ENCODE measurements around the gene GPATCH8.

The GPATCH8 gene

GRCh38 chr17:44451832-44452231, 51.4 kb downstream of the GPATCH8 start:
- DNase-seq (ENCODE audit: low read depth in 3 of 3), result no peak

DNA sequence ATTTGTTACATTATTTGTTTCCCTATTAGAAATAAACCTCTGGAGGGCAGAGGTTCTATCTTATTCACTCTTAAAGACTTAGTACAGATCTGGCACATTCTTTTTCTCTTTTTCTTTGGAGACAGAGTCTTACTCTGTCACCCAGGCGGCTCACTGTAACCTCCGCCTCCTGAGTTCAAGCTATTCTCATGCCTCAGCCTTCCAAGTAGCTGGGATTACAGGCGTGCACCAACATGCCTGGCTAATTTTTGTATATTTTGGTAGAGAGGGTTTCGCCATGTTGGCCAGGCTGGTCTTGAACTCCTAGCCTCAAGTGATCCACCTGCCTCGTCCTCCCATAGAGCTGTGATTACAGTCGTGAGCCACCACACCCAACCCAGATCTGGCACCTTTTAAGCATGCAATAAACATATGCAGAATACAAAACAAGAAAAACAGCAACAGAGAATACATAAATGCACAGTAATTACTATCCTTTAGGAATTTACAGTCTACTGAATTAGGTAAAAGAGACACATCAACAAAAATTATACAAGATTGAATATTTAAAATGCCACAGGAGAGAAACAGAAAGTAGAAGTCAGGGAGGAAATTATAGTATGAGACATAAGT, 52.1 kb downstream of the GPATCH8 start:
- DNase-seq (ENCODE audit: low read depth in 3 of 3), result no peak

- DNase-seq (ENCODE audit: low read depth in 3 of 3), result no peak
Measured at GRCh38 chr17:44448412-44448811, 54.8 kb downstream of the GPATCH8 start.

- no peak for DNase-seq (ENCODE audit: low read depth in 3 of 3)
Measured at GRCh38 chr17:44444735-44445105, 58.5 kb downstream of the GPATCH8 start.

DNA sequence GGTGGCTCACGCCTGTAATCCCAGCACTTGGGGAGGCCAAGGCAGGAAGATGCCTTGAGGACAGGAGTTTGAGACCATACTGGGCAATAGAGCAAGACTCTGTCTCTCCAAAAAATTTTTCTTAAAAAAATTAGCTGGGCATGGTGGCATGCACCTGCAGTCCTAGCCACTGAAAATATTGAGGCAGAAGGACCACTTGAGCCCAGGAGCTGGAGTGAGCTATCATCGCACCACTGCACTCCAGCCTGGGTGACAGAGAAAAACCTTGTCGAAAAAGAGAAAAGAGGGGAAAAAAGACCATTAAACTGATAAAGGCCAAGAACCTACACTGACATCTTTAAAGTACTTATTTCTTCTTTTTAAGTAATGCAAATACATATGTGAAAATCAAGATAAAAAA, 60.4 kb downstream of the GPATCH8 start:
- no peak for DNase-seq (ENCODE audit: low read depth in 3 of 3)

- no peak for DNase-seq (ENCODE audit: low read depth in 3 of 3)
Measured at GRCh38 chr17:44439168-44439567, 64.0 kb downstream of the GPATCH8 start.

DNA sequence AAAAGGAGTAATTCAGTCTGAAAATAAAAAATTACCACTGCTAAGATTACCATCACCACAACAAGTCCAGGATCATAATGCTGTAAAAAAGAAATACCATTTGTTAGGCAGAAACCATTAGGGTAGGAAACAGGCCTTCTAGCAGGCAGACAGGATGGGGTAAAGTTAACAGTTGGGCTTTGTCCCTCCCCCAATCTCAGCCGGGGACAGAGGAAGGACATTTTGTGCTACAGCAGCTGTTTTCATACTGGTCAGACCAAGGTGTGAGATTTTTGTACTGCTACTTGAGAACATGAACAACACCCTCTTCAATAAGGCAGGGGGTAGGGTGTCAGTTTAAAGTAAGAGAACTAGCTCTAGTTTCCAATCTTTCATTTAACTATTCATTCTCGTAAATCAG, 64.6 kb downstream of the GPATCH8 start:
- DNase-seq (ENCODE audit: low read depth in 3 of 3), result no peak

DNA sequence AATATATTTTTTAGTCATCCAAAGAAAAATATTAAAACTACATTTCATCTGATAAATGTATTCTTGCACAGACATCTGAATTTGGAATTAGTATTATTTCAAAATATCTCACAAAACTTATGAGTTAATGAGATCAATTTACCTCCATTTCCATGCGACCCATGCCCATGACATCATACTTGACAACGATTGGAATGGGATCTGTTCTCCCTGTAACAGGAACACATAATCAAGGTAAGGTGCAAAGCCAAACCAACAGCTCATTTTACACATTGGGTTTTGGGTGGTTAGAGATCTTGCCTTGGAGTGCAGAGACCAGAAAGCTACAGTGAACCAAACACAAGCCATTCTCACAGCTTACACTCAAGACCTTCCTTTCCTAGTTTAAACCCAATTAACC, 66.9 kb downstream of the GPATCH8 start:
- no peak for DNase-seq (ENCODE audit: low read depth in 3 of 3)

GRCh38 chr17:44432254-44433157, 70.7 kb downstream of the GPATCH8 start:
- DNase-seq (ENCODE audit: low read depth in 3 of 3), result no peak

- DNase-seq (ENCODE audit: low read depth in 3 of 3), result no peak
Measured at GRCh38 chr17:44424828-44425461, 78.3 kb downstream of the GPATCH8 start.

DNA sequence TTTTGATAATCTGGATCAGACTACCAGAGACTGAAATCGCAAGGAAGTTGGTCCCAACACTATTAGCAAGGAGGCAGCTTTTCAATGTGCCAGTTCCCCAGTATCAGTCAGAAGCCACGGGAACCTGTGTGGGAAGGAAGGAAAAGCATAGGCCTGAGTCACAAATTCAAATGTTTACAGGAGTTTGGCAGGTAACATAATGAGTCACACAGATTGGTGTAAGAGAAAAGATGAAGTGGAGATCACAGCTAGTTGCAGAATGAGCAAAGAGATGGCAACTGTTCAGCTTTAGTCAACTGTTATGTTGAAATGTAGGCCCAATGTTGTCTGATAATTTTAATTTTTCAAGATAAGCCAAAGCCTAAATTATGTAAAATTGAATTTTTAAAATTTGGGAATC, 85.7 kb downstream of the GPATCH8 start:
- no peak for DNase-seq (ENCODE audit: low read depth in 3 of 3)

DNA sequence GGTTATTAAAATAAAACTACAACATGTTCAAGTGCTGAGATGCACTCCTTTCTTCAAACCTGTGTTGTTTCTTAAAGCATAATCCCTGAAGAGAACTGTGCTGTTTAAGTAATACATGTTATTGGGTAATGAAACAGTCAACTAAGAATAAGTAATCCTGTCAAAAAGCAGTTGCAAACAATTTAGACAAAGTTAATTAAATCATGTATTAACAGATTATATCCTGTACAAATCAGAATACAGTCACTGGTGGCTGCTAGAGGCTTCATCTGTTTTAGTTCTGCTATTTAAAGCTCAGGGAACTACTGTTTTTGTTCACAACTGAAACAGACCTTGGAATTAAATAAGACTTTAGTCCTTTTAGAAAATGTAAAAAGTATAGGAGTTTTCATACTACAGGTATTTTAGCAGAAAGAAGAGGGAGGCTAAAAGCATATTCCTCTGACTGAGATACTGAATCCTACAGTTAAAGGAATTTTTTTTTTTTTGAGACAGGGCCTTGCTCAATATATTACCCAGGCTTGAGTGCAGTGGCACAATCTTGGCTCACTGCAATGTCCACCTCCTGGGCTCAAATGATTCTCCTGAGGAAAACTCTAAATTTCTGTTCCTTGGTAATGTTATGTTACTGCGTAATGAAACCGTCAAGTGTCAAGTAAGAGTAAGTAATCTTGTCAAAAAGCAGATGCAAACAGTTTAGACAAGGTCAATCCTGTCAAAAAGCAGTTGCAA, 86.5 kb downstream of the GPATCH8 start:
- DNase-seq (ENCODE audit: low read depth in 3 of 3), result no peak

- no peak for DNase-seq (ENCODE audit: low read depth in 3 of 3)
Measured at GRCh38 chr17:44414394-44415155, 88.6 kb downstream of the GPATCH8 start.

GRCh38 chr17:44409309-44410028, 93.7 kb downstream of the GPATCH8 start:
- no peak for DNase-seq (ENCODE audit: low read depth in 3 of 3)

- no peak for DNase-seq (ENCODE audit: low read depth in 3 of 3)
Measured at GRCh38 chr17:44408786-44409185, 94.4 kb downstream of the GPATCH8 start.

DNA sequence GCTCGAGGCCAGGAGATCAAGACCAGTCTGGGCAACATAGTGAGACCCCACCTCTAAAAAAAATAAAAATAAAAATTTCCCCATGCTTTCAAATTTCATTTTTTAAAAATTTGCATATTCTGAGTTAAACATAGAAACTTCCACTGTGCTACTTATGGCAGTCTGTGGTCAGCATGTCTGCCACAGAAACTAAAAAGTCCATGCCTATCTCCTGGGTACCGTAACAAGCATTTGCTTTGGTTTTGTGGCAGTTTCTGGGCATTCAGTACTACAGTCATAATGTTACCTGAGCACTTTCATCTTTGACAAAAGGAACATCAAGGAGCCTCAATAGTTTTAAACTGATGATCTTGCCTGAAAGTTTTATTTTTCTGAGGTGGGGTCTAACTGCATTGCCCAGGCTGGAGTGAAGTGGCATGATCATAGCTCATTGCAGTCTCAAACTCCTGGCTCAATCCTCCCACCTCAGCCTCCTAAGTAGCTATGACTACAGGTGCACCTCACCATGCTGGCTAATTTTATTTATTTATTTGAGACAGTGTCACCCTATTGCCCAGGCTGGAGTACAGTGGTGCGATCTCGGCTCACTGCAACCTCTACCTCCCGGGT, 100.5 kb downstream of the GPATCH8 start:
- DNase-seq (ENCODE audit: low read depth in 3 of 3), result no peak

DNA sequence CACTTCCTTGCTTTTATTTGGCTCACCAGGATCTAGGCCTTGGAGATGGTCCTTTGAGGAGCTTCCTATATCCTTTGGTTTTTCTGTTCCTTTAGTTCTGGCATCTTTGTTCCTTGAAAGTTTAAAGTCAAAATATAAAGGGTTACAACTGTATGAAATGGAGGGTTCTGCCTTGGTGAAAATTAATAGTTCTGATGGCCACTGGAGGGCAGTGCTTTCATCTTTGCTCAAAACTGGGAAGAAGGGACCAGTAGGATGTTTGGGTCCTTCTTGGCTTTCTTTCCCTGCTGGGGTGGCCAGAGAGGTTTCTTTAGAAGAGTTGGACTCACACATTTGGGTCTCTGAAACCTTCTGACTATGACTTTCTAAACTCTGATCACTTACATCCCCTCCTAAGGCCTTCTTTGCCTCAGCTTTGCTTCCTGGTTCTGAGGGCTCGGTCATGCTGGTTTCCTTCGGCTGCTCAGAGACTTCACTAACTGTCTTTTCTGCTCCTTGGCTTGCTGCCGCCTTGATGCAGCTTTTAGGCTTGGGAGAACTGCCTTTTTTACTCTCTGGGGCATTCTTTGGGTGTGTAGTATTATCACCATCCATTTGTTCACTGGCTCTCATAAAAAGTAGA, 102.9 kb downstream of the GPATCH8 start:
- DNase-seq (ENCODE audit: low read depth in 3 of 3), result no peak

DNA sequence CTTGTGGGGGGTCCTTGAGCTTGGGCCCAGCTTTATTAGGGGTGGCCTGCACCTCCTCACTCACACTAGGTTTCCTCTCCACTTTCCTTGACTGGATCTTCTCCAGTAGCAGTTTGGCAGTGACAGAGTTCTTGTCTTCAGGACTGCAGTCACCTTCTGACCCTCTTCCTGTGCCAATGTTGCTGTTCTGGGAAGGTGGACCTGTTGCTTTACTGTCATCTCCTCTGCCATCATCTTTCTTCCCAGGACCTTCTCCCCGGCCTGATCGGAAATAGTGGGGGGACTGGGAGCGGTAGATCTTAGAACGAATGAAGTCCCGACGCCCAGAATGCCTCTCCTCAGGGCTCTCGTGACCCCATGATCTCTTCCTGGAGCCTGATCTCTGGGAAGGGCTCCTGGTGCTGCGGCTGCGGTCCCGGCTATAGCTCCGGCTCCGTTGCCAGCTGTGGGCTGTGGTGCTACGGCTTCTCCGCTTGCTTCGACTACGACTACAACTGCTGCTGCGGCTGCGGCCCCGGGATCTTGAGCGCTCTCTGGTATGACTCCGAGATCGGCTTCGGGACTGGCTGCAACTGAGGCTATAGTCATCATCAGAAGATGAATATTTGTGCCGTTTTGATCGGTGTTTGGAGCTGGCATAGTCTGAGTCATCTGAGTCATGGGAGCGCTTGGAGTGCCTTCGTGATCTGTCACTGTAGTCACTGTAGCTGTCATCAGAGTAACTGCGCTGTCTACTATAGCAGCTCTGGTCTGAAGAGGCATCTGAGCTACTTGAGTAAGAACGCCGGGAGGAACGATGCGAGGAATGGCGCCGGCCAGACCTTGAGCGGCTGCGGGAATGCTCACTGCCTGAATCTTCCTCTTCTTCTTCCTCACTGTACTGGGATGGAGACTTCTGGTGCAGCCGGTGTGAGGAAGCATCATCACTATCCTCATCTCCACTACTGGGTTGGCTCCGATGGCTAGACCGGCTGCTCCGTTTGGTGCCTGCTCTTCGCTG, 104.2 kb downstream of the GPATCH8 start:
- DNase-seq (ENCODE audit: low read depth in 3 of 3), result no peak

All from stimulated activated CD4-positive, alpha-beta T cell treated with anti-CD3 and anti-CD28 coated beads, TNF-alpha, amount 100 ng/mL, for 24 hours (primary cell).